Mesendoderm (in vitro differentiated cells): ENCODE measurements around the gene PARD3B.

Source experiments
- DNase-seq: peaks from one replicate; pipeline ENCODE4 v3.0.0; 2013
- H2AK5ac ChIP-seq: 2 replicates; pipeline ENCODE4 v1.6.1; 2013; ENCODE audit warnings: low read length, inconsistent platforms
- H2BK120ac ChIP-seq: 2 replicates; pipeline ENCODE4 v1.6.1; 2013; ENCODE audit warnings: low read depth, mild to moderate bottlenecking, low read length, moderate library complexity, mixed read lengths
- H2BK15ac ChIP-seq: replicated peaks from 2 replicates; pipeline ENCODE4 v1.6.1; 2013; ENCODE audit warnings: low read depth, mild to moderate bottlenecking, moderate library complexity
- H2BK5ac ChIP-seq: 2 replicates; pipeline ENCODE4 v1.6.1; 2013; ENCODE audit warnings: low read length, inconsistent platforms
- H3K18ac ChIP-seq: 2 replicates; pipeline ENCODE4 v1.6.1; 2013; ENCODE audit warnings: mild to moderate bottlenecking, low read length, mixed read lengths
- H3K23ac ChIP-seq: one replicate; pipeline ENCODE4 v1.6.1; 2013; ENCODE audit warnings: low read length
- H3K27ac ChIP-seq: 2 replicates; pipeline ENCODE4 v1.5.1; 2013; ENCODE audit warnings: low read depth, mild to moderate bottlenecking, inconsistent platforms, low read length, moderate library complexity
- H3K27me3 ChIP-seq: 2 replicates; pipeline ENCODE4 v1.6.1; 2013; ENCODE audit warnings: low read length, control low read depth, mild to moderate bottlenecking, inconsistent platforms; ENCODE audit not compliant: insufficient read depth, poor library complexity
- H3K36me3 ChIP-seq: 2 replicates; pipeline ENCODE4 v1.6.1; 2013; ENCODE audit warnings: low read length, inconsistent platforms; ENCODE audit not compliant: control insufficient read depth, insufficient read depth
- H3K4ac ChIP-seq: one replicate; pipeline ENCODE4 v1.6.1; 2013; ENCODE audit warnings: low read depth, mild to moderate bottlenecking, low read length, moderate library complexity
- H3K4me1 ChIP-seq: 2 replicates; pipeline ENCODE4 v1.6.1; 2013; ENCODE audit warnings: low read depth, low read length, inconsistent platforms; ENCODE audit not compliant: control insufficient read depth
- H3K4me2 ChIP-seq: 2 replicates; pipeline ENCODE4 v1.6.1; 2013; ENCODE audit warnings: low read length
- H3K4me3 ChIP-seq: 2 replicates; pipeline ENCODE4 v1.5.1; 2013; ENCODE audit warnings: mild to moderate bottlenecking, low read length
- H3K56ac ChIP-seq: one replicate; pipeline ENCODE4 v1.6.1; 2013; ENCODE audit warnings: low read length
- H3K79me1 ChIP-seq: 2 replicates; pipeline ENCODE4 v1.6.1; 2013; ENCODE audit warnings: low read length, inconsistent platforms
- H3K79me2 ChIP-seq: 2 replicates; pipeline ENCODE4 v1.6.1; 2013; ENCODE audit warnings: mild to moderate bottlenecking, low read length; ENCODE audit not compliant: control insufficient read depth, insufficient read depth
- H3K9ac ChIP-seq: 2 replicates; pipeline ENCODE4 v1.6.1; 2013; ENCODE audit warnings: low read length, inconsistent platforms
- H4K5ac ChIP-seq: one replicate; pipeline ENCODE4 v1.6.1; 2013; ENCODE audit warnings: low read length
- H4K8ac ChIP-seq: one replicate; pipeline ENCODE4 v1.6.1; 2013; ENCODE audit warnings: low read depth, mild to moderate bottlenecking, control low read depth, low read length, moderate library complexity
- WGBS: extraction: QIAGEN DNeasy Blood & Tissue Kit; methylation state at CpG from one replicate; pipeline ENCODE4 v1.1.7; 2013; ENCODE audit warnings: low lambda C conversion rate, missing lambda C conversion rate; ENCODE audit not compliant: insufficient coverage; ENCODE audit errors: extremely low coverage; 5-methylcytosine and 5-hydroxymethylcytosine counted together

Gene PARD3B

GRCh38 chr2:204972606-204973336 is 427.5 kb downstream of the PARD3B start:
- H3K36me3 ChIP-seq: no peaks in the 10 kb centered on the region
- no peaks in the 10 kb centered on the region for H3K27me3 ChIP-seq
- H3K27ac ChIP-seq: no peak overlapping the region
- no peaks in the 10 kb centered on the region for H3K79me2 ChIP-seq
- H2BK120ac ChIP-seq: no peak overlapping the region
- H3K79me1 ChIP-seq: no peaks in the 10 kb centered on the region
- H4K8ac ChIP-seq: no peak overlapping the region
- H3K4me3 ChIP-seq: no peak overlapping the region
- H3K56ac ChIP-seq: peak overlapping the region; percentile 19
- DNase-seq: peak; percentile 13
- no CpG with 5 or more reads among the region's 5 CpGs for whole genome bisulfite sequencing
- no peaks in the 10 kb centered on the region for H3K4me1 ChIP-seq
- no peak overlapping the region for H3K23ac ChIP-seq
- H3K9ac ChIP-seq: no peak overlapping the region
- no peak overlapping the region for H3K4me2 ChIP-seq
- no peak overlapping the region for H2BK15ac ChIP-seq
- peak overlapping the region; percentile 13 for H3K18ac ChIP-seq
- H2BK5ac ChIP-seq: no peak overlapping the region
- no peak overlapping the region for H3K4ac ChIP-seq
- H4K5ac ChIP-seq: no peak overlapping the region
- H2AK5ac ChIP-seq: no peak overlapping the region

DNA sequence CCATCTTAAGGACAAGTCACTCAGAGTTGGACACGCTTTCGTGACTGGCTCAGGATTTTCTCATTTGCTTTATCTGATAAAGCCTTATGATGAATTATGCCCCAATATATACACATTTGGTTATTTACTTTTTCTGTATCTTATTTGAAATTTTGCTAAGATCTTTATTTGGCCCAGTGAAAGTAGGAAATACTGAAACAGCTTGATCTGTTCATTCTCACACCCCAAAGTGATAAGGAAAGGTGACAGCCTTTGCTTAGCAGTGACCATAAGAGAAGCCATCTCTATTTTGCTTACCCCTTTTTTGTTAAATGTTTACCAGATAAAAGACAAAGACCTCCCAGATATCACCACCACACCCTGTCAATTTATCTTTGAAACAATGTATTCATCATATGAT is 428.3 kb downstream of the PARD3B start:
- H3K27ac ChIP-seq: no peak overlapping the region
- no CpG with 5 or more reads among the region's 2 CpGs for WGBS

DNA sequence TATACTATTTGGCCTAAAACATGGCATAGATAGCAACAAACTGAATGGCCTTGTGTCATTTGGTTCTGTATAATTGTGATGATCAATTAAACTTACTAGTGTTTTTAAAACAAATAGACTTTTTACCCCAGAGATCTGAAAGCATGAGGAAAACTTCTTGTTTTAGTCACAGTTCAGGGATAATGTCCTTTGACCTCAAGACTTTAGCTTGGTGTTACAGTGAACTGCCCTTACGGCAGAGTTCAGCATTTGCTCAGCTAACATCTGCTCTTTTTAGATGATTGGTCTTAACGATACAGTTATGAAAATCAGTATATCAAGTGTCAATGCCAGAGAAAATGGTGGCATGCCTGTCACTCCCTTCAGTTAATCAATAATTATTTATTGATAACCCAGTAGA is 429.2 kb downstream of the PARD3B start:
- Histone ChIP-seq H3K79me2 (no peaks in the 10 kb centered on the region), H3K4ac (no peak overlapping the region), H3K56ac (no peak overlapping the region), H2BK15ac (no peak overlapping the region), H3K27ac (no peak overlapping the region), H4K8ac (no peak overlapping the region), H3K4me1 (no peaks in the 10 kb centered on the region), H3K36me3 (no peaks in the 10 kb centered on the region), H3K79me1 (no peaks in the 10 kb centered on the region), H3K4me3 (no peak overlapping the region), H2AK5ac (no peak overlapping the region), H3K4me2 (no peak overlapping the region), H2BK5ac (no peak overlapping the region), H3K23ac (no peak overlapping the region), H3K18ac (no peak overlapping the region), H4K5ac (no peak overlapping the region), H2BK120ac (no peak overlapping the region), H3K27me3 (no peaks in the 10 kb centered on the region), H3K9ac (no peak overlapping the region)
- no peak for DNase-seq
- WGBS: no CpG with 5 or more reads among the region's 2 CpGs

More for the DNA sequence above, 428.3 kb downstream of the PARD3B start:
- no peak overlapping the region for H3K9ac ChIP-seq
- no peak overlapping the region for H2BK5ac ChIP-seq
- H3K79me1 ChIP-seq: no peaks in the 10 kb centered on the region
- no peaks in the 10 kb centered on the region for H3K27me3 ChIP-seq
- no peak overlapping the region for H3K4me2 ChIP-seq
- DNase-seq: peak; percentile 72
- H4K8ac ChIP-seq: no peak overlapping the region
- H3K4me1 ChIP-seq: no peaks in the 10 kb centered on the region
- H3K4ac ChIP-seq: no peak overlapping the region
- H3K56ac ChIP-seq: no peak overlapping the region
- no peaks in the 10 kb centered on the region for H3K79me2 ChIP-seq
- no peak overlapping the region for H3K23ac ChIP-seq
- H3K4me3 ChIP-seq: no peak overlapping the region
- no peak overlapping the region for H2BK120ac ChIP-seq
- no peak overlapping the region for H2BK15ac ChIP-seq
- H2AK5ac ChIP-seq: no peak overlapping the region
- H3K36me3 ChIP-seq: no peaks in the 10 kb centered on the region
- no peak overlapping the region for H3K18ac ChIP-seq
- no peak overlapping the region for H4K5ac ChIP-seq

DNA sequence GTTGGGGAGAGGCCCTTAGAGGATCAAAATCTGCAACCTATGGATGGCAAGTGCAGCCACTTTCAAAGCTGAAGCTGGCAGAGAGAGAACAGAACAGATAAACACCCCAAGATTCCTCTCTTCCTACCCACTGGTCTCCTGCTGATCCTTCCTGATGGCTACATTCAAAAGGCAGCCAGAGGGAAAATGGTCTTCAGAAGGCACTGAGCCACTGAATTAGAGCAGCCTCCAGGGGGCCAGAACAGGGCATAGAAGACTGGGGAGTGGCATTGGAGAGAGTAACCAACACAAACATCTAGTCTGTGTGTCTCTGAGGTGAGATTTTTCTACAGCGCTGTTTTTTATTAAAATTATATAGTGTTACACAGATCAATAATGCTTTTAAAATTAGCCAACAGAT is 432.6 kb downstream of the PARD3B start:
- H3K36me3 ChIP-seq: no peaks in the 10 kb centered on the region

GRCh38 chr2:204982303-204982702 is 437.0 kb downstream of the PARD3B start:
- H4K5ac ChIP-seq: no peak overlapping the region
- H3K18ac ChIP-seq: no peak overlapping the region
- H2BK15ac ChIP-seq: no peak overlapping the region
- H3K36me3 ChIP-seq: no peaks in the 10 kb centered on the region
- H3K4ac ChIP-seq: no peak overlapping the region
- H4K8ac ChIP-seq: no peak overlapping the region
- H3K4me2 ChIP-seq: no peak overlapping the region
- no peak overlapping the region for H3K23ac ChIP-seq
- no peak overlapping the region for H2BK120ac ChIP-seq
- no peak overlapping the region for H2BK5ac ChIP-seq
- H3K9ac ChIP-seq: no peak overlapping the region
- H3K4me3 ChIP-seq: no peak overlapping the region
- H3K56ac ChIP-seq: peak overlapping the region; percentile 25
- no peaks in the 10 kb centered on the region for H3K79me2 ChIP-seq
- H3K79me1 ChIP-seq: no peaks in the 10 kb centered on the region
- no CpG with 5 or more reads among the region's 2 CpGs for WGBS
- H3K4me1 ChIP-seq: peaks cover 4% of the 10 kb centered on the region
- no peaks in the 10 kb centered on the region for H3K27me3 ChIP-seq
- no peak overlapping the region for H3K27ac ChIP-seq
- peak; percentile 47 for DNase-seq
- H2AK5ac ChIP-seq: no peak overlapping the region

More for the DNA sequence above, 432.6 kb downstream of the PARD3B start:
- H3K4me1 ChIP-seq: peaks cover 2% of the 10 kb centered on the region
- H2BK15ac ChIP-seq: no peak overlapping the region
- H2BK120ac ChIP-seq: peak overlapping the region; percentile 45
- no peak overlapping the region for H3K23ac ChIP-seq
- no peak overlapping the region for H3K4me3 ChIP-seq
- DNase-seq: peak; percentile 81
- H3K4me2 ChIP-seq: no peak overlapping the region
- H3K27ac ChIP-seq: no peak overlapping the region
- H3K4ac ChIP-seq: no peak overlapping the region
- H3K79me2 ChIP-seq: no peaks in the 10 kb centered on the region
- no peak overlapping the region for H2BK5ac ChIP-seq
- no peak overlapping the region for H4K8ac ChIP-seq
- no peak overlapping the region for H3K18ac ChIP-seq
- H3K56ac ChIP-seq: no peak overlapping the region
- no peak overlapping the region for H4K5ac ChIP-seq
- H3K9ac ChIP-seq: no peak overlapping the region
- H3K79me1 ChIP-seq: no peaks in the 10 kb centered on the region
- H3K27me3 ChIP-seq: no peaks in the 10 kb centered on the region
- no peak overlapping the region for H2AK5ac ChIP-seq
- no CpG with 5 or more reads among the region's 1 CpG for WGBS

DNA sequence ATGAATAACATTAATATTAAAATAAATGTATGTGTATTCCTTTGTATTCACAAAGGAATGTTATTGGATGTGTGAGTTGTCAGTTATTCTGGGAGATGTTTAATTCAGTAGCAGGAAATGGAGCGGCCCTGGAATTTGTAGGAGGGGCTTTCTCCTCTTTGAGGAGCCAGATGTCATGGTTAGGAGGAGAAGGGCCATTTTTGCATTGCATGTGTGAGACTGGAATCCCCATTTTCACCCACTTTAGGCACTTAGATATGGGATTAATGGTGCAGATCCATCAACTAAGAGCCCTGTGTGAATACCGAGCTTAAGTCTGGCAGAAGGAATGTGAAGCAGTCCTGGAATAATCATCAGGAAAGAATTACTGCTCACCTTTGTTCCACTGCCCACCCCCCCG is 439.2 kb downstream of the PARD3B start:
- Histone ChIP-seq H3K4me1 (peaks cover 4% of the 10 kb centered on the region), H3K4ac (no peak overlapping the region), H3K4me2 (no peak overlapping the region), H3K79me1 (no peaks in the 10 kb centered on the region), H3K27me3 (no peaks in the 10 kb centered on the region), H4K5ac (no peak overlapping the region), H3K23ac (no peak overlapping the region), H3K56ac (no peak overlapping the region), H3K36me3 (no peaks in the 10 kb centered on the region), H3K9ac (no peak overlapping the region), H2AK5ac (no peak overlapping the region), H3K27ac (no peak overlapping the region), H2BK120ac (no peak overlapping the region), H3K79me2 (no peaks in the 10 kb centered on the region), H3K4me3 (no peak overlapping the region), H2BK5ac (no peak overlapping the region), H3K18ac (no peak overlapping the region), H2BK15ac (no peak overlapping the region), H4K8ac (no peak overlapping the region)
- peak; percentile 66 for DNase-seq
- no CpG with 5 or more reads among the region's 3 CpGs for WGBS
